ENCODE measurements around the gene CMTM6.
"Not testable (repeated sequence)": the region's sequence is repeated elsewhere in the genome, so short reads cannot be mapped to it uniquely, and the experiment has no call there.

CMTM6 gene

GRCh38 chr3:32463415-32463814 lies 39.2 kb downstream of the CMTM6 start:
- DNase-seq, result not testable (repeated sequence)

- DNase-seq, result not testable (repeated sequence)
Observed at GRCh38 chr3:32462191-32462986, 40.3 kb downstream of the CMTM6 start.

DNA sequence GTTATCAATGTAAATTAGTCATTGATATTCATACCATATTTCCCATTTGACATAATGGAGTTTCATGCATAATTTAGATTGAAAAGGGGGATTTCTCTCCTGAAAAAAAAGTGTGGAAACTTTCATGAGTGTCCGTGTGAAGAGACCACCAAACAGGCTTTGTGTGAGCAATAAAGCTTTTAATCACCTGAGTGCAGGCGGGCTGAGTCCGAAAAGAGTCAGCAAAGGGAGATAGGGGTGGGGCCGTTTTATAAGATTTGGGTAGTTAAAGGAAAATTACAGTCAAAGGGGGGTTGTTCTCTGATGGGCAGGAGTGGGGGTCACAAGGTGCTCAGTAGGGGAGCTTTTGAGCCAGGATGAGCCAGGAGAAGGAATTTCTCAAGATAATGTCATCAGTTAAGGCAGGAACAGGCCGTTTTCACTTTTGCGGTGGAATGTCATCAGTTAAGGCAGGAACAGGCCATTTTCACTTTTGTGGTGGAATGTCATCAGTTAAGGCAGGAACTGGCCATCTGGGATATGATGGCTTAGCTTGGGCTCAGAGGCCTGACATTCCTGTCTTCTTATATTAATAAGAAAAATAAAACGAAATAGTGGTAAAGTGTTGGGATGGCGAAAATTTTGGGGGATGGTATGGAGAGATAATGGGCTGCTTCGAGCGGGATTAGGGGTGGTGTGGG lies 41.7 kb downstream of the CMTM6 start:
- DNase-seq, result peak; percentile 13

DNA sequence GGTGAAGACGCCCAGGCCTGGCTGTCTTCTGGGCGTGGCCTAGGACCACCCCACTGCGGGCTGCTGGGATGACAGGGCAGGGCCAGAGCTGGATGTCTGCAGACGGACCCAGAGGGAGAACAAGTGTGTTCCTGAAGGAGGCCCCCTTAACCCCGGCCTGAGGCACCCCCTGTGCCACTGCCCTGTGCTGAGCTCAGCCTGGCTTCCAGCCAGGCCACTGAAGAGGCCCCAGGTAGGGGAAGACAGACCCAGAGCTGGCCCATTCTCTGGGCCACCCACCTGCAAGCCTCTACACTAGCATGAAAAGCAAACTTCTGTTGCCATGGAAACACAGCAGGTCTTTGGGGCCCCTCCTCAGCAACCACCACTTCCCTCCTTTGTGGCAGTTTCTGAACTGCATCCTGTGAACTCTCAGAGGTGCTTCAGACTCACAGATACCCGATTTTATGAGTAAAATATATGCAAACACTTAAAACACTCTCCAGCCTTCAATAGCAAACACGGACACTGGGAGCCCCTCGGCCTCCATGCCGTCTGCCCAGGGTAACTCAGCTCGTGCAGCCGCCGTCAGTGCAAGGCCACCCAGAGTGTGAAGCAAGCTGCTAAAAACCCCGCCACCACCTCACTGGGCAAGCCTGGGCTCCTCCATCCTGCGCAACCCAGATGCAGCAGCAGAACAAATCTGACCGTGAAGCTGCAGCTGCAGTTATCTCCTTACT lies 42.5 kb downstream of the CMTM6 start:
- peak; percentile 56 for DNase-seq

- no peak for DNase-seq
Observed at GRCh38 chr3:32459450-32459849, 43.2 kb downstream of the CMTM6 start.

GRCh38 chr3:32457971-32458471 lies 44.6 kb downstream of the CMTM6 start:
- peak; percentile 38 for DNase-seq

DNA sequence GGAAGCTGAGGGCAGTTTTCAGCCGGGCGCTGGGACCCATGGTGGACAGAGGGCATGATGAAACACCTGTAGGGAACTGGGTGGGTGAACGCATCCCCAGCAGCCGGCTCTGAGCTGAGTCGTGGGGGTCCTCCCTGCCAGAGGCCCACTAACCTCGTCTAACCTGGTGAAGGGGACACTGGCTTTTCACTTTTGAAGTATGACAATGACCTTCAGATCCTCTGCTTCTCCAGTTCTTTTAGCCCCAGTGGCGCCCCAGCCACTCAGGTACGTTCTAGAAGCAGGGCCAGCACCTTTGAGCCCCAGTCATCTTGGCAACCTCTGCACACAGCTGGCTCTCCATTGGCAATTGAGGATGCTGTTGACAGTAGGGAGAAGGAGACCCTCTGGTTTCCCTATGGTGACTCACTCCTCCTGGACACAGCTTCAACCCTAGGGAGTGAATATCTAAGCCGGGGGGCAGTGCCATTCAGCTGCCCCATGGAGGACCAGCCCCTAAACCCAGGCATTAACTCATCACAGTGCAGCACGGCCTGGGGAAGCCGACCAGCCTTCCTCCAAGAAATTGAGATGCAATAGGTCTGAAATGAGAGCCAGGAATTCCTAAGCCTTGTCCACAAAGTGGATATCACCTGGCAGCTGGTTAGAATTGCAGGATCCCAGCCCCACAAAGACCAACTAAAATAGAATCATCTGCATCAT lies 46.1 kb downstream of the CMTM6 start:
- DNase-seq, result no peak

GRCh38 chr3:32455609-32456428 lies 46.8 kb downstream of the CMTM6 start:
- no peak for DNase-seq

GRCh38 chr3:32454731-32455608 lies 47.7 kb downstream of the CMTM6 start:
- no peak for DNase-seq

- no peak for DNase-seq
Observed at GRCh38 chr3:32454111-32454510, 48.5 kb downstream of the CMTM6 start.

DNA sequence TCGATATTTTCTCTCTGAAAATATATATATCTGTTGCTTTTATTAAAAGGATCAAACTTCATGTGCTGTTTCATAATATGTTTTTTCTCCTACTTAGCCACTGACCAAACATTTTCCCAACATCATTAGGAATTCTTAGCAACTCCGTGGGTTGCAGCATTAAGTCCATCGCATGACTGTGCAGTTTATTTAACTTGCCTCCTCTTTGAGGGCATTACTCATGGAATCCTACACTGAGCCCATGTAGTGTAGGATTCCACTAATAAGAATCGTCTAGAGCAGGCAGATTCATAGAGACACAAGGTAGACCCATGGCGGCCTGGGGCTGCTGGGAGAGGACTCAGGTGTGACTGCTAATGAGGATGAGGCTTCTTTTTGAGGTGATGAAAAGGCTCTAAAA lies 49.3 kb downstream of the CMTM6 start:
- DNase-seq, result no peak

DNA sequence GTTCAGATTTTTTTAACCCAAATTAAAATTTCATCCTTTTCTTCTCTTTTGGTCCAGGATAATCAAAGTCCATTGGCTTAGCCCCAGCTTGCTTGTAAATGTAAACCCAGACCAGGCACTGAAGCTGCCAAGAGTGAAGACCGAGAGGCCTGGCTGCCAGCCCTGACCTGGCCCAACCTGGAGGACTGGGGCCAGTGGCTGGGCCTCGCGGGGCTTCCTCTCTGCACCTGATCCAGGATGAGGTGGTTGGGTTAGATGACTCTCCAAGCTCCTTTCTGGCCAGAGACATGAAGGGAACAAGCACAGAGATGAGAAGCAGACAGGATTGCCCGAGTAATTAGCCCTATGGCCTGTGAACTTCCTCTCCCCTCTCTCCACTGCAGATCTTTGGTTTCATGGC lies 50.6 kb downstream of the CMTM6 start:
- no peak for DNase-seq

- DNase-seq, result no peak
Observed at GRCh38 chr3:32450992-32451659, 51.5 kb downstream of the CMTM6 start.

DNA sequence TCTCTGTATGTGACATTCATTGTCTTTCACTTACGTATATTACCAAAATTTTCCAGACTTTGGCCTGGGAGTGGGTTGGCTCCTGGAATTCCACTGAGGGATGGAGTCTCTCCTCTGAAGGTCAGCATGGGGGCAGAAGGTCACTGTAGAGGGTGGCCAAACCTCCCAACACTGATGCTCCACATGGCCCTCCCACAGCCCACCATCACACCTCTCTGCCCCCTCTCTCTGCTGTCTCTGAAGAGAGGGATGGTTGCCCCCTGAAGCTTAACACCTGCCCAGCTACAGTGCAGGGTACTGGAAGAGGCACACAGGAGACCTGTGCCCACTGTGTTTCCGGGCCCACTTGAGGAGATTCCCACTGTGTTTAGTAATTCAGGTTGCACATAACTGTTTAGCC lies 52.2 kb downstream of the CMTM6 start:
- DNase-seq, result no peak

DNA sequence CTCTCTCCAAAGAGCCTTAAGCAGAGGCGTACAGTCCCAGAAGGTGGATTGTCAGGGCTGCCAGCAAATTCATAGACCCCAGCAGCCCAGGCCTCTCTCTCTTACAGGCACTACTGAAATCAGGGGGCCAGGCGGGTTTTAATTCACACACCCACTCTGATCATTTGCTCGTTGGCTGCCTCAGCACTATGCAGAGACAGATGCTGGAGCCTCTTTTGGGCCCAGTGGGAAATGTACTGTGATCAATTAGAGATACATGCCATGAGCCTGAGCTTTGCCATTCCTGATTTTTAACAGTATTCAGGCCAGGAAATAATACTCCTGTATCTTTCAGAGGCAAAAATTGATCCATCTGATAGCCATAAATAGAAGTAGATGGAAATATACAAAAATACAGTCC lies 53.0 kb downstream of the CMTM6 start:
- DNase-seq, result no peak

- DNase-seq, result no peak
Observed at GRCh38 chr3:32448686-32449474, 53.8 kb downstream of the CMTM6 start.

DNA sequence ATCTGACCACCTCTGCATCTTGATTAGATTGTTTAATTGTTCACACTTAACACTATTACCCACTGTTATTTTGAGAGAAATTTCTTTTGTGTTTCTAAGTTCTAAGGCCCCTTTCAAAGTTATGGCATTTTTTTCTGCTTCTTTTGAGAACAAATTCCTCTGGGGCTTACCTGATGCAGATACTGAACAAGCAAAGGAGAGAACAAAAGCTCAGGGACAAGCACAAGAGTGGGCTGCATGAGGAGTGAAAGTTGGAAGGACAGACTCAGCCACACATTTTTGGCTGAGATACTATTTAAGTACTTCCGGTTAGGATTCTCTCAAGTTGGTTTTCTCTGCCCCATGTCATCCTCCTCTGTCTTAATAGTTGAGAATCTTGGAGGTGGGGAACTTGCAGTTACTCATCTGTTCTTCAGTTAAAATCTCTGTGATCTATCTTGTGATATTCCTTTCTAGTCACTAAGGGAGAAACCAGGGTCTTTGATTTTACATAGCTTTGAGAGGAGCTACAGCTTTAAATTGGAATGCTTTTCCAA lies 54.7 kb downstream of the CMTM6 start:
- DNase-seq, result no peak

DNA sequence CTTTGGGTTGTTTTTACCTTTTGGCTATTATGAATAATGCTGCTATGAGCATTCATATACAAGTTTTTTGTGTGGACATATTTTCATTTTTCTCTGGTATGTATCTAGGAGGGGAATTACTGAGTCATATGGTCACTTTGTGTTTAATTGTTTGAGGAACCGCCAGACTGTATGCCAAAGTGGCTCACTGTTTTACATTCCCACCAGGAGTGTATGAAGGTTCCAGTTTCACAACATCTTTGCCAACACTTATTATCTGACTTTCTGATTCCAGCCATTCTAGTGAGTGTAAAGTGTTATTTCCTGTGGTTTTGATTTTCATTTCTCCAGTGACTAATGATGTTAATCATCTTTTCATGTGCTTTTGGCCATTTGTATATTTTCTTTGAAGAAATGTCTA lies 59.2 kb downstream of the CMTM6 start:
- DNase-seq, result no peak

GRCh38 chr3:32442766-32443165 lies 59.9 kb downstream of the CMTM6 start:
- no peak for DNase-seq

Data from stimulated activated naive CD4-positive, alpha-beta T cell treated with Interleukin-2 at 50 U/mL for 16 hours (primary cell).